Neural cell (in vitro differentiated cells): ENCODE data around the gene EPB41.

Experiments
- CTCF ChIP-seq: fragments of 450-650 bp; IDR thresholded peaks from 2 replicates; pipeline ENCODE4 v1.5.1; 2014; ENCODE audit warnings: antibody characterized with exemption, mild to moderate bottlenecking, moderate library complexity; ENCODE audit not compliant: poor library complexity, severe bottlenecking
- EP300 ChIP-seq: fragments of 450-650 bp; conservative IDR thresholded peaks from 2 replicates; pipeline ENCODE4 v1.6.1; 2014; ENCODE audit warnings: antibody characterized with exemption, mild to moderate bottlenecking, moderate library complexity; ENCODE audit not compliant: poor library complexity, severe bottlenecking
- MXI1 ChIP-seq: fragments of 450-650 bp; conservative IDR thresholded peaks from 2 replicates; pipeline ENCODE4 v1.6.1; 2014; ENCODE audit warnings: antibody characterized with exemption, mild to moderate bottlenecking; ENCODE audit not compliant: poor library complexity, severe bottlenecking
- POLR2AphosphoS5 ChIP-seq: IDR thresholded peaks from 2 replicates; pipeline ENCODE4 v1.6.1; 2012
- RAD21 ChIP-seq: fragments of 450-650 bp; conservative IDR thresholded peaks from 2 replicates; pipeline ENCODE4 v1.6.1; 2014; ENCODE audit warnings: antibody characterized with exemption, mild to moderate bottlenecking, moderate library complexity
- REST ChIP-seq: IDR thresholded peaks from 2 replicates; pipeline ENCODE4 v1.6.1; 2012; ENCODE audit warnings: borderline replicate concordance
- SMC3 ChIP-seq: fragments of 450-650 bp; conservative IDR thresholded peaks from 2 replicates; pipeline ENCODE4 v1.6.1; 2014; ENCODE audit warnings: antibody characterized with exemption, mild to moderate bottlenecking, moderate library complexity; ENCODE audit not compliant: poor library complexity
- TAF1 ChIP-seq: IDR thresholded peaks from 2 replicates; pipeline ENCODE4 v1.6.1; 2012; ENCODE audit warnings: low read depth

DNA sequence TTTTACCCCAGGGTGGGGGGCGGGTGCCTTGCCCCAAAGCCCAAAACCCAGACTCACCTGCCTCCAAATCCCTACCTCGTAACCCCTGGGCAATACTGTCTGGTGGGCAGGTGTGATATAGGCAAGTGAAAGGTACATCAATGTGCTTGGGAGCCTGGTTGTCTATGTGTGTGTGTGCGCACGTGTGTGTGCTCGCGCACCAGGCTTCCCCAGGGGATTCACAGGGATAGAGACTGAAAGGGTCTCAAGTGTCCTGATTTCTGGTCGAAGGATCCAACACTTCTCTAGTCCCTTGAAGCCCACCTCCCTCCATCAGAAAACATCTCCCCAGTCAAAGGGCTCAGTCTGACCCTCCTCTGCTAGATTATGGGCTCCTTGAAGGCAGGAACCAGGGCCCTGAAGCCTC, 28.9 kb upstream of the EPB41 start:
- TF ChIP-seq CTCF (no peak), RAD21 (no peak), EP300 (no peak), SMC3 (no peak), TAF1 (no peak), MXI1 (no peak), POLR2AphosphoS5 (no peak), REST (no peak)
